Stimulated activated CD4-positive, alpha-beta T cell treated with anti-CD3 and anti-CD28 coated beads, Interleukin-12 subunit alpha, Interleukin-12 subunit beta, amount 100 ng/mL, for 24 hours (primary cell): Measurements from ENCODE around the gene TRIP10.
"Not testable (repeated sequence)": the region's sequence is repeated elsewhere in the genome, so short reads cannot be mapped to it uniquely, and the experiment has no call there.

ENCODE experiments used
- DNase-seq, 2 experiments: peaks; one replicate each; pipeline ENCODE4 v3.0.0-alpha.2; 2020; ENCODE audit warnings: low read depth in 2 of 2

Gene TRIP10

GRCh38 chr19:6743714-6744380 is 4.4 kb downstream of the TRIP10 start:
- DNase-seq, result no peak

- DNase-seq, result no peak
Observed at GRCh38 chr19:6744381-6745301, 5.2 kb downstream of the TRIP10 start.

DNA sequence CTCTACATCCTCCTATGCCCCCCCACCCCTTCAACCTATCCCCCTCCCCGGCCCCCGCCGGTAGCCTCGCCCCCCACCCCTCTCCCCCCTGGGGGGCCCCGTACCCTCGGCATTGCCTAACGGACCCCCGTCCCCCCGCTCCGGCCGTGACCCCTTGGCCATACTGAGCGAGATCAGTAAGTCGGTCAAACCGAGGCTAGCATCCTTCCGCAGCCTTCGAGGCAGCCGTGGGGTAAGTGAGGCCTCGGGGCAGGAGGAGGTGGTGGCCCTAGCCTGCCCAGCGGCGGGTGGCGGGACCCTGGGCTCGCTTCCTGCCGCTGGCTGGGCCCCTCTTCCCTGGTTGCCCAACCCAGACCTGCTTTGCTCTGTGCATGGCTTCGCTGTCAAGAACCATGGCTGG is 6.5 kb downstream of the TRIP10 start:
- no peak for DNase-seq

DNA sequence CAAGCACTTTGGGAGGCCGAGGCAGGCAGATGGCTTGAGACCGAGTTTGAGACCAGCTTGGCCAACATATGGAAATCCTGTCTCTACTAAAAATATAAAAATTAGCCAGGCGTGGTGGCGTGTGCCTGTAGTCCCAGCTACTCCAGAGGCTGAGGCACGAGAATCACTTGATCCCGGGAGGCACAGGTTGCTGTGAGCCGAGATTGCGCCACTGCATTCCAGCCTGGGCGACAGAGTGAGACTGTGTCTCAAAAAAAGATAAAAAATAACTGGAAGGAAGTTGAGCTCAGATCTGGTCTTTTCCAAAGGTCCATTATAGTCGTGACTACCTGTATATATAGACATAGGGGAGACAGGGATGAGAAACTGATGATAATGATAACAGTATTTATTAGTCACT is 9.1 kb downstream of the TRIP10 start:
- DNase-seq, result not testable (repeated sequence)

- no peak for DNase-seq
Observed at GRCh38 chr19:6750062-6750461, 10.6 kb downstream of the TRIP10 start.

GRCh38 chr19:6751189-6751588 is 11.7 kb downstream of the TRIP10 start:
- no peak for DNase-seq

DNA sequence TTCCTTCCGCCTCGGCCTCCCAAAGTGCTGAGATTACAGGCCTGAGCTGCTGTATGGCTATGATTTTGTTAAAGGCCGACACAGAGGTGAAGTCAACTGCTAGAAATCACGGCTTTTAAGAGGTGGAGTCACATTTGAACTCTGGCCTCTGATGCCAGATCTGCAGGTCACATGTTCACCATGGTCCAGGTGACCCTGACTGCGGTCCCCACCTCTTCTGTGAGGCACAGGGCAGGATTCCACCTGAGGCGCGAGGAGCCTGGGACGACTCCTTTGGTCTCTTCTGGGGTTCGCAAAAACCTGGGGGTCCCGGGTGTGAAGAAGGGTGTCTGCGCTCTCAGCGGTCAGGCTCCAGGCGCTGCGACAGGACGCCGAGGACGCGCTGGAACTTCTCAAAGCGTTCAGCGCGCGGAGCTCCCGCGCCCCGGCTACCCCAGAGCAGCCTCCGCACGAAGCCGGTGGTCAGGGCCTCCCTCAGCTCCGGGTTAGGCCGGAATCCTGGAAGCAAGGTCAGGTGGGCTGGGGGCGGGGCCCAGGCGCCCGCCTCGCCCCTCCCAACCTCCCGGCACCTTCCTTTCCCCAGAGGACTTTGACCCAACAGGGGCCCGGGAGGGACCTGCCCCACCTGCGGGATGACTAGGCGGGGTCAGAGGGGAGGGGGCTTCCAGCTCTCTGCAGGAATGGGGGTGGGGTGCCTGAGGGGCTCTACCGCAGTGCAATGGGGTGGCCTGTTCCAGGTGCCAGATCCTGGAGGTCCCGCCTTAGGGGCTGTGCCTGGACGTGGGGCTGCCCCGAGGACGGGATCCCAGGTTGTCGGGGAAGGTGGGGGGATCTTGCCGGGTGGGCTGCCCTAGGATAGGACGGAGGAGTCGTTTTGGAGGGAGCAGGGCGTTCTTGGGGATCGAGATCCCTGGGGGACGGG is 13.0 kb downstream of the TRIP10 start:
- no peak for DNase-seq

- peak; percentile 77 to 86 for DNase-seq
Observed at GRCh38 chr19:6753178-6754031, 13.9 kb downstream of the TRIP10 start.

DNA sequence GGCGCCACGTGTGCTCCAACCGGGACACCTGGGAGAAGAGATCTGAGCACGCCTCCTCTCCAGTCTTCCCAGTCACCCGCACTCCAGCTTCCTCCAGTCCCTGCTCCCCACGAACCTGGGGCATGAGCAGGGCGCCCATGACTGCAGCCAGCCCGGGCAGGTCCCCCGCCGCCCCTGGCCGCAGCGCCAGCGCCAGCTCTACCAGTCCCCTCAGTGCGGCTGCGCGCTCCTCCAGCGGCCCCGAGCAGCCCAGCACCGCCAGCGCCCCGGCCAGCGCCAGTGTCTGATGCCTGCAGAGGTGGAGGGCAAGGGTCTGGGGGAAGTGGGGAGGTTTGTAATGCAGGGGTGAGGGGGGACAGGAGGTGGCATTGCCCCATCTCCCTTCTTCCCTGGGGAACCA is 14.7 kb downstream of the TRIP10 start:
- no peak for DNase-seq

DNA sequence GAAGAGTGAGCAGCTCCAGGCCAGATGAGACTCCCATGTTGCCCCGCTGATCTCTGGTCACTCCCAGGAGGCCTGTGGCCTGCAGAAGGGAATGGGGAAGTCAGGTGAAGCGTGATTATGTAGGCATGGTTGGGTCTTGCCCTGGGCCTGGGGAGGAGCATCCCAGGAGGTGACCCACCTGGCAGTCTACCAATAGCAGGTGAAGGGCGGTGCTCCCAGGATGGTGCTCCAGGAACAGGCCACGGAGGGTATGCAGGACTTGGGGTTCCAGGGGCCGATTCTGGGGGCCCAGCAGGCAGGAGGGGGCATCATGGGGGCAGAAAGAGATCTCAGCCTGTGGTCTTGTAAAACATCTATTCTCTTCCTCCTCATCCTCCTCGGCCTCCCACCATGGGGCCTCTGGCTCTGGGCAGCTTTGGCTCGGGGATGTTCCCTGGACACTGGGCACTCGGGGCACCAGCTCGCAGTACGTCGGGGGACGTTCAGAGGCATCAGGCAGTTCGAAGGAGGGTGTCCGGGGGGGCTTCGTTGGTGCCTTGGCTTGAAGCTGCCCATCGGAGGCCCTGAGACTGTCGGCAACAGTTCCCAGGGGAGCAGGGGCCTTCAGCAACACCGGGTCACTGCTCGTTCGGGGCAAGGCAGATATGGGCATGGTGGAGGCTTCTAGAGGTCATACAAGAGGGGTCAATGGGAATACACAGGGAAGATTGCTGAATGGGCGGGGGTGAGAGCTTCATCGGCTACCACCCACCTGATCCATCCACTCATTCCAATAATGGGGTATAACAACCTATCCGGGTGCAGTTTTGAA is 15.4 kb downstream of the TRIP10 start:
- no peak for DNase-seq

DNA sequence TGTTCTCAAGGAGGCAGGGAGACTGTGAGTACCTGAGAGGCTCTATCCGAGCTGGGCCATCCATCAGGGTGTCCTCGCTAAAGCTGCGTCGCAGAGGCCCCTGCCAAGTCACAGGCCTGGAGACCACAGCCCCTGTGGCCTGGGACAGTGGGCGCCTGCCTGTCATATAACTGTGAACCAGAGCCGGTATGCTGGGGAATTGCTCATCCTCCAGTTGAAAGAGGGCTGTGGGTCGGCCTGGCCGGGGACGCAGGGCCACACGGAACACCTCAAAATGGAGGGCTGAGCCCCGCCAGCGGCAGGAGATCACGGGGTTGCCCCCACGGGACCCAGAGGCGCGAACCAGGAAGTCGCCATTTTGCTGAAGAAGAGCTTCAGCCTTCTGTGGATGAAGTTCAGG is 21.1 kb downstream of the TRIP10 start:
- no peak for DNase-seq

DNA sequence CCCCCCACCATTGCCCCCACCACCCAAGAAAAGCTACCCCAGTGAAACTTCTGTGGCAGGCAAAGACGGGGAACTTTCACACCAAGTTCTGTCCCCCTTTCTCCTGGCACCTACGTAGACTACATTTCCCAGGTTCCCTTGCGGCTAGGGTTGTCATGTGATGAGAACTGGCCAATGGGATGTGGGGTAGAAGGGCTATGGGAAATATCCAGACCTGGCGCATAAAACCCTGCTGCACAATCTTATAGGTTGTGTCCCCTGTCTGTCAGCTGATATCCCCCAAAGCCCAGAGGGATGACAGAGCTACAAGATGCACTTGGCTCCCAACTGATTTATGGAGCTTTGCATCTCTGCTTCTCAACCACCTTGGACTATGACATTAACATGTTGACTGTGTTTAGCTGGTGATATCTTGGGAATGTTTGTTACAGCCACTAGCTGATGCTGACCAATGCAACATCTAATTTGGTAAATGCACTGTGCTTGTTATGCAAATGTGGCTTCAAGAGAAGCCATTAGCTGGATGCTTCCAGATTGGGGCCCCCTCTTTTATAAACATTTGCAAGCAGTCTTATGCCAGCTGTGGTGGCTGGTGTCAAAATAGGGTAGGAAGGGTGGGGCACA is 21.7 kb downstream of the TRIP10 start:
- no peak for DNase-seq

DNA sequence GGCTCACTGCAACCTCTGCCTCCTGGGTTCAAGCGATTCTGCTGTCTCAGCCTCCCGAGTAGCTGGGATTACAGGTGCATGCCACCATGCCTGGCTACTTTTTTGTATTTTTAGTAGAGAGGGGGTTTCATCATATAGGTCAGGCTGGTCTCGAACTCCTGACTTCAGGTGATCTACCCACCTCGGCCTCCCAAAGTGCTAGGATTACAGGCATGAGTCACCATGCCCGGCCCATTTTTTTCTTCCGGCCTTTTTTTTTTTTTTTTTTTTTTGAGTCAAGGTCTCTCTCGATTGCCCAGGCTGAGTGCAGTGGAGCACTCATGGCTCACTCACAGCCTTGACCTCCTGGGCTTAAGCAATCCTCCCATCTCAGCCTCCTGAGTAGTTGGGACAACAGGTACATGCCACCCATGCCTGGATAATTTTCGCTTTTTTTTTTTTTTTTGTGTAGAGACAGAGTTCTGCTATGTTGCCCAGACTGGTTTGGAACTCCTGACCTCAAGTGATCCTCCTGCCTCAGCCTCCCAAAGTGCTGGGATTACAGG is 22.8 kb downstream of the TRIP10 start:
- not testable (repeated sequence) for DNase-seq

GRCh38 chr19:6765738-6766356 is 26.4 kb downstream of the TRIP10 start:
- DNase-seq, result no peak

GRCh38 chr19:6766357-6767080 is 27.0 kb downstream of the TRIP10 start:
- no peak for DNase-seq

DNA sequence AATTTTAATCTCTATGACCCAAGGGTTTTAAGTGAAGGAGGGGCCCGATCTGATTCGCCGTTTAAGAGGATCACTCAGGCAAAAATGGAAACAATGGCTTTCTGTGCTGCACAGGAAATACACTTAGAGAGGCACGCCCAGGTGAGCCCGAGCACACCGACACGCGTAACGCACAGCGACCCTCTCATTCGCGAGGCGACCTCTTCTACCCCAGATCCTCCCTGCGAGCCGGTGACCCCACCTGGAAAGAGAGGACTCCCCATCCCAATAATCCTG is 27.5 kb downstream of the TRIP10 start:
- no peak for DNase-seq

DNA sequence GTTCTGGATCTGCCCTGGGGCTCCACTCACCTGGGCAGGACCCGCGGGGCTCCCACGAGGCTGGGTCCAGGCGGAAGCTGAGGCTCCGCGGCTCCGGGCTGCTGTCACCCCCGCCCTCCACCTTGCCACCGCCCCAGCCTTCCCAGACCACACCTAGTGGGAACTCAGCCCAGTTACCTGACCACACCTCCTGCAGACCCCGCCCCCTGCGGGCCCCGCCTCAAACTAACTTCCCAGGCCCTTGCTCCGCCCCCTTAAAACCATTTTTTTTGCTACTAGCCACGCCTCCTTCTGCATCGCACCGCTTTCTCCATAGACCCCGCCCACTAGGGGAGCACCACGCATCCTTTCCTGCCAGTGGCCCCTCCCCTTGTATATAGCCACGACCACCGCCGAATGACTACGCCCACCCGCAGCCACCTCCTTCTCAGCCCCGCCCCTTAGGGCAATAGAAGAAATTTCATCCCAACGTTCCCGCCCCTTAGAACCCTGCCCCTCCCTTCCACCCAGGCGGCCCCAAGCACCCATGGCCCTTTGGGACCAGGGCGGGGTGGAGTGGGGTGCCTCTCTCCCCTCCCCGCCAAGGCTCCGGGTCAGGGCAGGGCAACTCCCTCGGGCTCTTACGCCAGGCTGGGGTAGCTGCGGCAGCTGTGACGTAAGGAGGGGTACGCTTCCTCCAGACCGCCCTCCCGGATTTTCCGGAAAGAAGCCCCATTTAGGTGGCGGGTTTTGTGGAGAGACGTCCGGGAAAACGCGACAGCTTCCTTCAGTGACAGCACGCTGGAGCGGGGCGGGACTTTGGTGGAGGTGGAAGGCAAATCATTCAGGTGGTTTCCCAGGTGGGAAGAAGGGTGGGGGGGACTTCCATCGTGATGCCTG is 28.1 kb downstream of the TRIP10 start, which contains the start of gene SH2D3A:
Gene SH2D3A (minus strand): TSS at position 79 of the 879 bp plus-strand sequence. CDS start 3,687 bp downstream, outside the sequence.
- DNase-seq, result peak; percentile 88 to 93
